Ovary (tissue), 3 donors: ENCODE results near the gene AUTS2.

Experiments used
- CTCF ChIP-seq, 3 donors: fragments of 450-650 bp in 2 of 3; fragments of 200-600 bp in 1 of 3; IDR thresholded peaks; one replicate each; pipeline versions ENCODE4 v1.5.1 to v1.8.0; 2016 to 2022; ENCODE audit warnings: antibody characterized with exemption in 3 of 3, mild to moderate bottlenecking in 1 of 3
- POLR2A ChIP-seq: fragments of 450-650 bp; IDR thresholded peaks from one replicate; pipeline ENCODE4 v1.6.1; 2017; ENCODE audit warnings: antibody characterized with exemption, mild to moderate bottlenecking, moderate library complexity
- donor health status: DM: no; HTN: no; CAD: no.

- TF ChIP-seq POLR2A (no peak), CTCF (IDR thresholded peaks at IDR 0.05) (no peak)
Observed at GRCh38 chr7:70377957-70378356, 779.7 kb downstream of the AUTS2 start.
